ENCODE data around the gene RTN4. TPM values are rescaled to one million over a fixed set of nuclear protein-coding genes. Genes with fewer than 3 reads are reported as not detected.
"Not testable (repeated sequence)": the region's sequence is repeated elsewhere in the genome, so short reads cannot be mapped to it uniquely, and the experiment has no call there.

RTN4 gene
- total RNA-seq, 1 experiment from 2014 or later = 236 TPM

DNA sequence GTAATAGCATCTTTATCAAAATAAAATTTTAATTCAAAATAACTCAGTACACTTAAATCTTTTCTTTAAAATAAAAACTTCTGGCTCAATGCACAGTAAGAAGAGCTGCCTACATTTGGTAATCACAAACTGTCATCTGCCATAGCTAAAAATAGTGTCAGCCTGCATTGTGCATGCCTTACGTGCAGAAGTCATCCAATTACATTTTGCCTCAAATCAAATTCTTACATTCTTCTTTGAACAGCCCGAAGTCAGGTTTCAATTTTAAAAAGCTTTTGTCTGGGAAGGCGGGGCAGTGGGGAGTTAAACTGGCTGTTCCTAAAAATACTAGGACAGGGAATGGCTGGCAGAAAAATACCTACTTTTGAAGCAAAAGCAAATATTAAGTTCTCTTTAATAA, 51.1 kb downstream of the RTN4 start:
- ChIA-PET CTCF (no interaction called here), POLR2A (no interaction called here)
- Mint-ChIP-seq H3K27me3 (ENCODE audit: insufficient read depth, unreplicated experiment) (no peaks in the 10 kb centered on the region), H3K9me3 (ENCODE audit: unreplicated experiment) (no peaks in the 10 kb centered on the region), H3K4me3 (ENCODE audit: unreplicated experiment) (no peak overlapping the region), H3K36me3 (ENCODE audit: insufficient read depth, unreplicated experiment) (no peaks in the 10 kb centered on the region), H3K4me1 (ENCODE audit: low read depth, unreplicated experiment) (peaks cover 12% of the 10 kb centered on the region), H3K27ac (ENCODE audit: unreplicated experiment) (no peak overlapping the region)
- DNase-seq = no peak
- intact Hi-C loops (cut with micrococcal nuclease; ENCODE audit: unreplicated experiment) = no loop called here
- no TSS peak for BruUV-seq (replicated peaks)
- no peak for TF ChIP-seq CTCF (IDR thresholded peaks at IDR 0.05; ENCODE audit: insufficient read depth in 1 of 2, low read depth in 1 of 2, low read length in 1 of 2, severe bottlenecking in 1 of 2, unreplicated experiment in 1 of 2)
- no peak overlapping the region for H3K4me3 ChIP-seq (ENCODE audit: low read depth, low read length)
- H3K9me3 ChIP-seq = no peaks in the 10 kb centered on the region
- H3K36me3 ChIP-seq (ENCODE audit: control insufficient read depth, insufficient read depth, low read length) = no peaks in the 10 kb centered on the region
- no peaks in the 10 kb centered on the region for H3K27me3 ChIP-seq (replicated peaks; ENCODE audit: control insufficient read depth, insufficient read depth, low read length)
- peaks cover 8% of the 10 kb centered on the region; the same call in 1 of the 2 replicates for H3K4me1 ChIP-seq

DNA sequence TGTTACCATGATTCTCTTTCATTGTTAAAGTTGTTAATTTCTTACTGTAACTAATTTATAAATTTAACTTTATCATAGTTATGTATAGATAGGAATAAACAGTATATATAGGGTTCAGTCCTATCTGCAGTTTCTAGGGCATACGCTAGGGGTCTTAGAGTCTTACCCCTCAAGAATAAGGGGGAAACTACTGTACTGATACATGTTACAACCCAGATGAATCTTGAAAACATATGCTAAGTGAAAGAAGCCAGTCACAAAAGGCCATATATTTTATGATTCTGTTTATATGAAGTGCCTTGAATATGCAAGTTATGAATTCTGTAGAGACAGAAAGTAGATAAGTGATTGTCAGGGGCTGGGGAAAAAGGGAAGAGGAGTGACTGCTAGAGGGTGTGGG, 52.4 kb downstream of the RTN4 start:
- Histone ChIP-seq H3K27me3 (replicated peaks; ENCODE audit: control insufficient read depth, insufficient read depth, low read length) (no peaks in the 10 kb centered on the region), H3K9me3 (no peaks in the 10 kb centered on the region), H3K36me3 (ENCODE audit: control insufficient read depth, insufficient read depth, low read length) (no peaks in the 10 kb centered on the region), H3K4me1 (0 out of 2 replicates have a peak, but pooled peaks cover 4% of the 10 kb centered on the region), H3K4me3 (ENCODE audit: low read depth, low read length) (no peak overlapping the region)
- H3K4me1 Mint-ChIP-seq (ENCODE audit: low read depth, unreplicated experiment) = peaks cover 19% of the 10 kb centered on the region
- CTCF ChIA-PET = no interaction called here
- H3K27ac Mint-ChIP-seq (ENCODE audit: unreplicated experiment) = no peak overlapping the region
- intact Hi-C loops (cut with micrococcal nuclease; ENCODE audit: unreplicated experiment) = no loop called here
- no TSS peak for BruUV-seq (replicated peaks)
- no peak for DNase-seq
- no peaks in the 10 kb centered on the region for H3K9me3 Mint-ChIP-seq (ENCODE audit: unreplicated experiment)
- H3K36me3 Mint-ChIP-seq (ENCODE audit: insufficient read depth, unreplicated experiment) = peaks cover 6% of the 10 kb centered on the region
- H3K27me3 Mint-ChIP-seq (ENCODE audit: insufficient read depth, unreplicated experiment) = no peaks in the 10 kb centered on the region
- TF ChIP-seq CTCF (IDR thresholded peaks at IDR 0.05; ENCODE audit: insufficient read depth in 1 of 2, low read depth in 1 of 2, low read length in 1 of 2, severe bottlenecking in 1 of 2, unreplicated experiment in 1 of 2) = no peak
- POLR2A ChIA-PET = no interaction called here
- H3K4me3 Mint-ChIP-seq (ENCODE audit: unreplicated experiment) = no peak overlapping the region

DNA sequence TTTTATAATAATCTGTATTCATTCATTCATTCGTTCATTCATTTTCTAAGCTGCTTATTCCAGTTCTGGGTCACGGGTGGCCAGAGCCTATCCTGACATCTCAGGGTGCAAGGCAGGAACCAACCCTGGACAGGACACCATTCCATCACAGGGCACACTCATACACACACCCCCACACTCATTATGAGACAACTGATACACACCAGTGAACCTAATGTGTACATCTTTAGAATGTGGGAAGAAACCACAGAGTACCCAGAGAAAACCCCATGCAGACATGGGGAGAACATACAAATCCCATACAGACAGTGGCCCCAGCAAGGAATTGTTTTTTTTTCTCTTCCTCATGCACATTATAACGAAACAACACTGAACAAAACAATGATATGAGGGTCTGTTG, 54.7 kb downstream of the RTN4 start:
- H3K4me1 ChIP-seq = 0 out of 2 replicates have a peak, but pooled peaks cover 4% of the 10 kb centered on the region
- BruUV-seq (replicated peaks) = no TSS peak

DNA sequence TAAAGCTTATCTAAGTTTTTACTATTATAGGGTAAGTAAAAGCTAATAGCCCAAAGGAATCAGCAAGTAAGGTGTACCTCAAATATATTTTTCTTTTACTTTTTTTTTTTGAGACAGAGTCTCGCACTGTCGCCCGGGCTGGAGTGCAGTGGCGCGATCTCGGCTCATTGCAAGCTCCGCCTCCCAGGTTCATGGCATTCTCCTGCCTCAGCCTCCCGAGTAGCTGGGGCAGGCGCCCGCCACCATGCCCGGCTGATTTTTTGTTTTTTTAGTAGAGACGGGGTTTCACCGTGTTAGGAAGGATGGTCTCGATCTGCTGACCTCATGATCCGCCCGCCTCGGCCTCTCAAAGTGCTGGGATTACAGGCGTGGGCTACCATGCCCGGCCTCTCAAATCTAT, 59.6 kb downstream of the RTN4 start:
- DNase-seq; H3K27me3 Mint-ChIP-seq (ENCODE audit: insufficient read depth, unreplicated experiment); H3K9me3 ChIP-seq; H3K4me1 Mint-ChIP-seq (ENCODE audit: low read depth, unreplicated experiment); BruUV-seq (replicated peaks); H3K4me1 ChIP-seq; H3K27me3 ChIP-seq (replicated peaks; ENCODE audit: control insufficient read depth, insufficient read depth, low read length); CTCF ChIA-PET; POLR2A ChIA-PET; H3K4me3 ChIP-seq (ENCODE audit: low read depth, low read length); intact Hi-C loops (cut with micrococcal nuclease; ENCODE audit: unreplicated experiment); H3K27ac Mint-ChIP-seq (ENCODE audit: unreplicated experiment); H3K4me3 Mint-ChIP-seq (ENCODE audit: unreplicated experiment); H3K36me3 ChIP-seq (ENCODE audit: control insufficient read depth, insufficient read depth, low read length); H3K9me3 Mint-ChIP-seq (ENCODE audit: unreplicated experiment): not testable (repeated sequence)
- H3K36me3 Mint-ChIP-seq (ENCODE audit: insufficient read depth, unreplicated experiment) = peaks cover 22% of the 10 kb centered on the region

More for the DNA sequence above, 54.7 kb downstream of the RTN4 start:
- Mint-ChIP-seq H3K27me3 (ENCODE audit: insufficient read depth, unreplicated experiment) (no peaks in the 10 kb centered on the region), H3K27ac (ENCODE audit: unreplicated experiment) (no peak overlapping the region), H3K4me3 (ENCODE audit: unreplicated experiment) (no peak overlapping the region), H3K9me3 (ENCODE audit: unreplicated experiment) (no peaks in the 10 kb centered on the region), H3K4me1 (ENCODE audit: low read depth, unreplicated experiment) (peaks cover 18% of the 10 kb centered on the region), H3K36me3 (ENCODE audit: insufficient read depth, unreplicated experiment) (peaks cover 6% of the 10 kb centered on the region)
- Histone ChIP-seq H3K27me3 (replicated peaks; ENCODE audit: control insufficient read depth, insufficient read depth, low read length) (no peaks in the 10 kb centered on the region), H3K9me3 (no peaks in the 10 kb centered on the region), H3K36me3 (ENCODE audit: control insufficient read depth, insufficient read depth, low read length) (no peaks in the 10 kb centered on the region), H3K4me3 (ENCODE audit: low read depth, low read length) (no peak overlapping the region)
- TF ChIP-seq CTCF (IDR thresholded peaks at IDR 0.05; ENCODE audit: insufficient read depth in 1 of 2, low read depth in 1 of 2, low read length in 1 of 2, severe bottlenecking in 1 of 2, unreplicated experiment in 1 of 2) = no peak
- CTCF ChIA-PET = no interaction called here
- POLR2A ChIA-PET = no interaction called here
- intact Hi-C loops (cut with micrococcal nuclease; ENCODE audit: unreplicated experiment) = no loop called here
- DNase-seq = no peak
